Neural progenitor cell (in vitro differentiated cells): ENCODE measurements around the gene TINAGL1. TPM values are rescaled to one million over a fixed set of nuclear protein-coding genes. Genes with fewer than 3 reads are reported as not detected.

Experiments used
- DNase-seq: peaks from one replicate; pipeline ENCODE4 v3.0.0-alpha.2; 2016; ENCODE audit warnings: low spot score
- H2AFZ ChIP-seq: fragments of 200-600 bp; sonication (generic); replicated peaks from 2 replicates; pipeline ENCODE4 v1.6.1; 2016; ENCODE audit warnings: antibody characterized with exemption
- H3F3A ChIP-seq: fragments of 200-600 bp; sonication (generic); 2 replicates; pipeline ENCODE4 v1.6.1; 2016; ENCODE audit warnings: antibody characterized with exemption, low read depth
- H3K27ac ChIP-seq: fragments of 200-600 bp; sonication (generic); 2 replicates; pipeline ENCODE4 v1.5.1; 2016; ENCODE audit warnings: mild to moderate bottlenecking
- H3K27me3 ChIP-seq: fragments of 200-600 bp; sonication (generic); 2 replicates; pipeline ENCODE4 v1.6.1; 2016; ENCODE audit warnings: mild to moderate bottlenecking, moderate library complexity
- H3K36me3 ChIP-seq: fragments of 200-600 bp; sonication (generic); 2 replicates; pipeline ENCODE4 v1.5.1; 2016
- H3K4me1 ChIP-seq: fragments of 200-600 bp; sonication (generic); 2 replicates; pipeline ENCODE4 v1.6.1; 2016; ENCODE audit warnings: mixed run types
- H3K4me2 ChIP-seq: fragments of 200-600 bp; sonication (generic); 2 replicates; pipeline ENCODE4 v1.6.1; 2016
- H3K4me3 ChIP-seq: fragments of 200-600 bp; sonication (generic); 2 replicates; pipeline ENCODE4 v1.5.1; 2016
- H3K79me2 ChIP-seq: fragments of 200-600 bp; sonication (generic); 2 replicates; pipeline ENCODE4 v1.6.1; 2016; ENCODE audit warnings: low read depth
- H3K9ac ChIP-seq: fragments of 200-600 bp; sonication (generic); 2 replicates; pipeline ENCODE4 v1.6.1; 2016
- H3K9me3 ChIP-seq: fragments of 200-600 bp; sonication (generic); 2 replicates; pipeline ENCODE4 v1.5.1; 2016; ENCODE audit warnings: low read depth
- H4K20me1 ChIP-seq: fragments of 200-600 bp; sonication (generic); 2 replicates; pipeline ENCODE4 v1.6.1; 2016; ENCODE audit warnings: low read depth
- H3K27ac Mint-ChIP-seq: 3 replicates; pipeline ENCODE4 v1.8.0; 2021; ENCODE audit warnings: mixed read lengths
- H3K27me3 Mint-ChIP-seq: 2 replicates; pipeline ENCODE4 v1.8.0; 2022; ENCODE audit warnings: low read depth, mild to moderate bottlenecking, inconsistent platforms, moderate library complexity, mixed read lengths; ENCODE audit not compliant: insufficient read depth
- H3K36me3 Mint-ChIP-seq: 3 replicates; pipeline ENCODE4 v1.8.0; 2021; ENCODE audit warnings: mixed read lengths
- H3K4me1 Mint-ChIP-seq: 3 replicates; pipeline ENCODE4 v1.8.0; 2021; ENCODE audit warnings: mixed read lengths
- H3K4me3 Mint-ChIP-seq: 3 replicates; pipeline ENCODE4 v1.8.0; 2021; ENCODE audit warnings: mild to moderate bottlenecking, moderate library complexity, mixed read lengths
- H3K9me3 Mint-ChIP-seq: 3 replicates; pipeline ENCODE4 v1.8.0; 2020; ENCODE audit warnings: mixed read lengths
- EZH2 ChIP-seq: fragments of 200-600 bp; sonication (generic); IDR thresholded peaks from 2 replicates; pipeline ENCODE4 v1.6.1; 2017; ENCODE audit warnings: antibody characterized with exemption, mild to moderate bottlenecking, moderate library complexity
- EZH2phosphoT487 ChIP-seq: fragments of 200-600 bp; sonication (generic); IDR thresholded peaks from 2 replicates; pipeline ENCODE4 v1.6.1; 2017; ENCODE audit warnings: antibody characterized with exemption
- total RNA-seq: library from RNA; depleted of rRNA; stranded (reverse); fragments of >200 nt; gene quantifications from 2 replicates; pipeline ENCODE4 v1.2.3, GENCODE V29; 2015; ENCODE audit warnings: low replicate concordance
- TF ChIP-seq, protein P1 (sequence below): fragments of 200-600 bp; sonication (generic); IDR thresholded peaks from 2 replicates; pipeline ENCODE4 v1.5.1; 2017; ENCODE audit warnings: antibody characterized with exemption, mild to moderate bottlenecking

Gene TINAGL1
- total RNA-seq, 1 donor from 2014 or later = not detected

DNA sequence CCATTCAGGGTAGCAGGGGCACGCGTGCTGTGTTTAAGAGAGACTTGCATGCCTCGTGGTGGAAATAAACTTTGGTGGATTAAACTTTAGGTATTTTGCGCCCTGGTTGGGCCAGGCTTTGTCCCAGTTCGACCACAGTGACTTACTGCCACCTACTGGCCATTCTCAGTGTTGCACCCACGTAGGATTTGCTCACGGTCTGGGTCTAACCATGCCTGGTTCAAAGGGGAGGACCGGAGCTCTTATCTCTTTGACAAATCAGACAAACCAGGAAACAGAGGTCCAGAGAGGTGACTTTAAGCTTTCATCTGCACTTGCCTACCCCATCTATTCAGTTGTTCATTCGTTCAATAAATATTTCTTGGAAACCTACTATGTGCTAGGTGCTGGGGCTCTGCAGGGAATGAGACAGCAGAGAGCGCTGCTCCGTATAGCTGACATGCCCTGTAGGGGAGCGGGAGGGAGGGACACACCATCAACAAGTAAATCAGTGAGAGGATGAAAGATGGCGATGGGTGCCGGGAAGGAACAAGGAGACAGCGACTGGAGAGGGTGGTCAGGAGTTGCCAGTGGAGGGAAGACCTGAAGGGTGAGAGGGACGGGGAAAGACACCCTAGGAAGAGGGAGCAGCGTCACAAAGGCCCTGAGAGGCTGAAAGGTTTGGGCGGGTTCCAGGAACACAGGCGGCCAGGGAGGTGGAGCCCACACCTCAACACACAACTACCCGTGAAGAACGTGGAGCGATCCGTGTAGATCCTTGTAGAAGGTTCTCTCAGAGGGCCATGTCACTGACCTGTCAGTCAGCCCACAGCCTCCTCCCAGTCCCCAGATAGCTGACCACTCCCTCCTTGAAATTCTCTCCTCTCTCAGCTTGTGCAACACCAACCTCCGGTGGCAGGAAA lies 27.2 kb upstream of the TINAGL1 start:
- Mint-ChIP-seq H3K4me3 (peak overlapping the region; percentile 64), H3K9me3 (no peaks in the 10 kb centered on the region), H3K27ac (no peak overlapping the region), H3K36me3 (no peaks in the 10 kb centered on the region), H3K4me1 (peaks cover 10% of the 10 kb centered on the region), H3K27me3 (peaks cover 3% of the 10 kb centered on the region)
- no peak overlapping the region for H3K27ac ChIP-seq
- H4K20me1 ChIP-seq = no peaks in the 10 kb centered on the region
- peak; percentile 87 for DNase-seq
- no peak for TF ChIP-seq EZH2
- TF ChIP-seq, protein P1, sequence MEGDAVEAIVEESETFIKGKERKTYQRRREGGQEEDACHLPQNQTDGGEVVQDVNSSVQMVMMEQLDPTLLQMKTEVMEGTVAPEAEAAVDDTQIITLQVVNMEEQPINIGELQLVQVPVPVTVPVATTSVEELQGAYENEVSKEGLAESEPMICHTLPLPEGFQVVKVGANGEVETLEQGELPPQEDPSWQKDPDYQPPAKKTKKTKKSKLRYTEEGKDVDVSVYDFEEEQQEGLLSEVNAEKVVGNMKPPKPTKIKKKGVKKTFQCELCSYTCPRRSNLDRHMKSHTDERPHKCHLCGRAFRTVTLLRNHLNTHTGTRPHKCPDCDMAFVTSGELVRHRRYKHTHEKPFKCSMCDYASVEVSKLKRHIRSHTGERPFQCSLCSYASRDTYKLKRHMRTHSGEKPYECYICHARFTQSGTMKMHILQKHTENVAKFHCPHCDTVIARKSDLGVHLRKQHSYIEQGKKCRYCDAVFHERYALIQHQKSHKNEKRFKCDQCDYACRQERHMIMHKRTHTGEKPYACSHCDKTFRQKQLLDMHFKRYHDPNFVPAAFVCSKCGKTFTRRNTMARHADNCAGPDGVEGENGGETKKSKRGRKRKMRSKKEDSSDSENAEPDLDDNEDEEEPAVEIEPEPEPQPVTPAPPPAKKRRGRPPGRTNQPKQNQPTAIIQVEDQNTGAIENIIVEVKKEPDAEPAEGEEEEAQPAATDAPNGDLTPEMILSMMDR = peak; percentile 94
- no peak overlapping the region for H3K9ac ChIP-seq
- H3K79me2 ChIP-seq = no peaks in the 10 kb centered on the region
- peaks cover 5% of the 10 kb centered on the region for H3K4me1 ChIP-seq
- H3F3A ChIP-seq = no peaks in the 10 kb centered on the region
- H3K4me3 ChIP-seq = peak overlapping the region; percentile 41
- H3K36me3 ChIP-seq = no peaks in the 10 kb centered on the region
- H3K27me3 ChIP-seq = no peaks in the 10 kb centered on the region
- H3K9me3 ChIP-seq = no peaks in the 10 kb centered on the region
- peak overlapping the region; percentile 89 for H2AFZ ChIP-seq
- H3K4me2 ChIP-seq = peak overlapping the region; percentile 75

DNA sequence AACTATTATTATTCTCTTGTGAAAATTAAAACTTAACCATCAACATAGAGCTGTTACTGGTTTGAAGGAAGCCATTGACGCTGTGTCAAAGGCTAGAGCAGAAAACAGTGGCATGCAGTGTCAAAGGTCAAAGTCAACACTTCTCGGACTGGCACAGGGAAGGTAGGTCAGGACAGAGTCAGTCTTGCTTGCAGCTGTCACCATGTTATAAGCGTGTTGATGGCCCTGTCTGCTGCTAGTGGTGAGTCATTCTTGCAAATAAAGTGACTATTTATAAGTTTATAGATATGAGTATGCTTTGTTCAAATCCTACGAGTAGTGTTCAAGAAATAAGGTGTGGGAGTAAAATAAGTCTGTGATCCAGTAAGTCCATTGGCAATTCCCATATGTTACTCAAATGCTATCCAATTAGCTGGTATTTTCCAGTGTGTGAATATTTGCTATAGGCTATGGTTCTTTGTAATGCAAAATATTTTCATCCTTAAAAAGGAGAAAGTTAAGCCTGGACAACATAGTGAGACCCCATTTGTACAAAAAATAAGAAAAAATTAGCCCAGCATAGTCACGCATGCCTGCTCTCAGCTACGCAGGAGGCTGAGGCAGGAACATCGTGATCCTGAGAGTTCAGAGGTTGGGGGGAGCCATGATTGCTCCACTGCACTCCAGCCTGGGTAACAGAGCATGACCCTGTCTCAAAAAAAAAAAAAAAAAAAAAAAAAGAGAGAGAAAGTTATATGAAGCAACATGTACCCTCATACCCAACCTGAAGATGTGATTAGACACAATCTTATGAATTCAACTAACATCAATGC lies 26.3 kb upstream of the TINAGL1 start:
- DNase-seq = no peak
- no peak overlapping the region for H3K27ac ChIP-seq
- no peak overlapping the region for H3K27ac Mint-ChIP-seq
- peak overlapping the region; percentile 41 for H3K4me3 ChIP-seq
- TF ChIP-seq EZH2 (no peak), EZH2phosphoT487 (no peak)
- TF ChIP-seq, protein P1 = no peak
- no peaks in the 10 kb centered on the region for H3K36me3 Mint-ChIP-seq
- peaks cover 5% of the 10 kb centered on the region for H3K4me1 ChIP-seq
- H3K27me3 Mint-ChIP-seq = peaks cover 3% of the 10 kb centered on the region
- no peaks in the 10 kb centered on the region for H4K20me1 ChIP-seq
- H3K9me3 ChIP-seq = no peaks in the 10 kb centered on the region
- no peak overlapping the region for H3K4me3 Mint-ChIP-seq
- H3K9ac ChIP-seq = no peak overlapping the region
- H3K36me3 ChIP-seq = no peaks in the 10 kb centered on the region
- no peaks in the 10 kb centered on the region for H3K9me3 Mint-ChIP-seq
- H3K79me2 ChIP-seq = no peaks in the 10 kb centered on the region
- peak overlapping the region; percentile 75 for H3K4me2 ChIP-seq
- H2AFZ ChIP-seq = peak overlapping the region; percentile 80
- peaks cover 10% of the 10 kb centered on the region for H3K4me1 Mint-ChIP-seq
- H3K27me3 ChIP-seq = no peaks in the 10 kb centered on the region
- H3F3A ChIP-seq = no peaks in the 10 kb centered on the region

DNA sequence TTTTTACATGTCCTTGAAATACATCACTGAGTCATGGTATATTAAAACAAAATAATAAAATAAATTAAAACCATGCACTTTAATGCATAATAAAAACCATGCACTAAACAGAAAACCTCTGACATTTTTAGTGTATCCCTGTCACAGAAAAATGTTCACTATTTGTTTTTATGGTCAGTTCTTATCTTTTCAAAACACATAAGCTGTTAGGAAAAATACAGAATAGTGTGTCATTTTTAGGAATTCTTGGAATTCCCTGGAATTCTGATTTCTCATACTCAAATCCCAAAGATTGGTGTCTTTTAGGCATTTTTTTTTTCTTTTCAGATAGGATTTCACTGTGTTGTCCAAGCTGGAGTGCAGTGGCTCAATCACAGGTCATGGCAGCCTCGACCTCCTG lies 25.1 kb upstream of the TINAGL1 start:
- H3K27me3 Mint-ChIP-seq = peaks cover 3% of the 10 kb centered on the region
- H3K4me1 Mint-ChIP-seq = peaks cover 10% of the 10 kb centered on the region
- Histone ChIP-seq H3K4me1 (peaks cover 5% of the 10 kb centered on the region), H3K9ac (no peak overlapping the region), H3K27ac (no peak overlapping the region), H3K9me3 (no peaks in the 10 kb centered on the region), H3K79me2 (no peaks in the 10 kb centered on the region), H3K4me2 (no peak overlapping the region), H3F3A (no peaks in the 10 kb centered on the region), H2AFZ (no peak overlapping the region), H3K4me3 (no peak overlapping the region), H3K27me3 (no peaks in the 10 kb centered on the region), H3K36me3 (no peaks in the 10 kb centered on the region), H4K20me1 (no peaks in the 10 kb centered on the region)
- no peak for DNase-seq
- TF ChIP-seq, protein P1 = no peak
- TF ChIP-seq EZH2 (no peak), EZH2phosphoT487 (no peak)
- no peak overlapping the region for H3K27ac Mint-ChIP-seq
- H3K9me3 Mint-ChIP-seq = no peaks in the 10 kb centered on the region
- H3K4me3 Mint-ChIP-seq = no peak overlapping the region
- H3K36me3 Mint-ChIP-seq = no peaks in the 10 kb centered on the region
